Measurements from ENCODE around the gene SERINC5. TPM values are rescaled to one million over a fixed set of nuclear protein-coding genes. Genes with fewer than 3 reads are reported as not detected.

Gene SERINC5
- total and polyA plus RNA-seq, 2 donors (not counting 3 experiments of a cell fraction or from before 2014, with no cell fraction given), result 3.2 to 10.1 TPM

- Histone ChIP-seq H3K4me2 (ENCODE audit: insufficient read depth, low read length) (no peak overlapping the region), H4K20me1 (replicated peaks; ENCODE audit: control insufficient read depth, extremely low read depth, insufficient read depth, low read length) (no peaks in the 10 kb centered on the region), H3K4me3 (replicated peaks in 1 of 3; ENCODE audit: insufficient read depth in 1 of 3, low read depth in 1 of 3, low read length in 3 of 3) (no peak overlapping the region), H3K27ac (ENCODE audit: insufficient read depth, low read depth, low read length) (no peak overlapping the region), H3K9ac (replicated peaks; ENCODE audit: extremely low read depth, insufficient read depth, low read length) (no peak overlapping the region), H3K79me2 (ENCODE audit: control insufficient read depth, insufficient read depth, low read length) (no peaks in the 10 kb centered on the region), H2AFZ (ENCODE audit: low read depth, low read length) (no peak overlapping the region), H3K36me3 (ENCODE audit: control insufficient read depth in 2 of 2, extremely low read depth in 1 of 2, insufficient read depth in 2 of 2, low read length in 2 of 2) (no peaks in the 10 kb centered on the region), H3K9me3 (replicated peaks; ENCODE audit: control insufficient read depth, insufficient read depth, low read length) (no peaks in the 10 kb centered on the region), H3K4me1 (ENCODE audit: control insufficient read depth, extremely low read depth, insufficient read depth, low read length) (no peaks in the 10 kb centered on the region), H3K27me3 (ENCODE audit: control insufficient read depth in 2 of 2, insufficient read depth in 2 of 2, low read length in 2 of 2) (no peaks in the 10 kb centered on the region), H3K9me1 (replicated peaks; ENCODE audit: control insufficient read depth, extremely low read depth, insufficient read depth, low read length) (no peaks in the 10 kb centered on the region)
- dilution Hi-C loops (cut with MboI; ENCODE audit: extremely low pct_ligation_motif_present, low sequenced_read_pairs), result no loop called here
- FAIRE-seq, result no peak
- intact Hi-C loops (cut with micrococcal nuclease), result no loop called here
- POLR2A ChIA-PET, result no interaction called here
- TF ChIP-seq GATA2 (IDR thresholded peaks at IDR 0.05; ENCODE audit: insufficient read depth, insufficient read length, low read depth, low read length) (no peak), CTCF (IDR thresholded peaks at IDR 0.05; ENCODE audit: extremely low read depth in 1 of 2, insufficient read depth in 1 of 2, low read depth in 1 of 2, low read length in 2 of 2) (no peak), JUN (IDR thresholded peaks at IDR 0.05; ENCODE audit: borderline replicate concordance, insufficient read depth, insufficient read length, low read depth) (no peak), POLR2AphosphoS5 (IDR thresholded peaks at IDR 0.05; ENCODE audit: insufficient read depth, low read depth, low read length) (no peak), EZH2 (IDR thresholded peaks at IDR 0.05; ENCODE audit: borderline replicate concordance, low read depth, low read length, severe bottlenecking) (no peak), MAX (IDR thresholded peaks at IDR 0.05; ENCODE audit: insufficient read depth, insufficient read length) (no peak), FOS (IDR thresholded peaks at IDR 0.05; ENCODE audit: borderline replicate concordance, insufficient read depth, low read length) (no peak), MYC (IDR thresholded peaks at IDR 0.05; ENCODE audit: low read depth, low read length) (no peak), POLR2A (IDR thresholded peaks at IDR 0.05; ENCODE audit: low read depth, low read length) (no peak)
- CTCF ChIA-PET, result no interaction called here
- no peak for DNase-seq (ENCODE audit: low read depth, low spot score)
- no TSS peak for BruUV-seq (replicated peaks)
These were observed 57.4 kb downstream of the SERINC5 start for GRCh38 chr5:80198399-80198798.

Measured in endothelial cell of umbilical vein (primary cell).